Astrocyte of the cerebellum (primary cell): ENCODE results near the gene PTPN4.

Experiments
- DNase-seq: peaks from one replicate; pipeline ENCODE4 v3.0.0-alpha.2; 2011; ENCODE audit warnings: low read depth
- H3K4me3 ChIP-seq: 2 replicates; pipeline ENCODE4 v1.5.1; 2011; ENCODE audit warnings: mild to moderate bottlenecking, low read depth, low read length, moderate library complexity
- CTCF ChIP-seq: IDR thresholded peaks from 2 replicates; pipeline ENCODE4 v1.5.1; 2012; ENCODE audit warnings: low read length, low read depth, moderate library complexity, mild to moderate bottlenecking; ENCODE audit errors: missing control alignments
- in situ Hi-C: cut with HindIII; loops from 2 replicates; pipeline ENCODE4 v1.10.0; 2017; ENCODE audit warnings: low sequenced_read_pairs

The PTPN4 gene

GRCh38 chr2:119716284-119716672 is 43.4 kb upstream of the PTPN4 start:
- in situ Hi-C loops, result no loop called here
- no peak for TF ChIP-seq CTCF
- no peak for DNase-seq
- H3K4me3 ChIP-seq, result no peak overlapping the region

GRCh38 chr2:119718501-119719260 is 41.0 kb upstream of the PTPN4 start:
- H3K4me3 ChIP-seq, result no peak overlapping the region
- in situ Hi-C loops, result no loop called here
- TF ChIP-seq CTCF, result no peak
- DNase-seq, result no peak

- no peak overlapping the region for H3K4me3 ChIP-seq
- in situ Hi-C loops, result no loop called here
- DNase-seq, result no peak
- no peak for TF ChIP-seq CTCF
Observed at GRCh38 chr2:119719261-119719627, 40.5 kb upstream of the PTPN4 start.

GRCh38 chr2:119721043-119721442 is 38.7 kb upstream of the PTPN4 start:
- no peak for TF ChIP-seq CTCF
- in situ Hi-C loops, result no loop called here
- H3K4me3 ChIP-seq, result no peak overlapping the region
- no peak for DNase-seq

- in situ Hi-C loops, result no loop called here
- no peak for TF ChIP-seq CTCF
- DNase-seq, result no peak
- H3K4me3 ChIP-seq, result no peak overlapping the region
Observed at GRCh38 chr2:119721462-119721861, 38.3 kb upstream of the PTPN4 start.

GRCh38 chr2:119721904-119722303 is 37.8 kb upstream of the PTPN4 start:
- H3K4me3 ChIP-seq, result no peak overlapping the region
- no peak for DNase-seq
- no peak for TF ChIP-seq CTCF
- in situ Hi-C loops, result no loop called here
